GM18517 (cell line): ENCODE data around the gene KDM2B.

ENCODE experiments used
- ATAC-seq: cut with Tn5 transposase; IDR thresholded peaks from one replicate; pipeline ENCODE4 v1.9.1; 2021; ENCODE audit warnings: mild to moderate bottlenecking, moderate library complexity; ENCODE audit not compliant: unreplicated experiment

The KDM2B gene

DNA sequence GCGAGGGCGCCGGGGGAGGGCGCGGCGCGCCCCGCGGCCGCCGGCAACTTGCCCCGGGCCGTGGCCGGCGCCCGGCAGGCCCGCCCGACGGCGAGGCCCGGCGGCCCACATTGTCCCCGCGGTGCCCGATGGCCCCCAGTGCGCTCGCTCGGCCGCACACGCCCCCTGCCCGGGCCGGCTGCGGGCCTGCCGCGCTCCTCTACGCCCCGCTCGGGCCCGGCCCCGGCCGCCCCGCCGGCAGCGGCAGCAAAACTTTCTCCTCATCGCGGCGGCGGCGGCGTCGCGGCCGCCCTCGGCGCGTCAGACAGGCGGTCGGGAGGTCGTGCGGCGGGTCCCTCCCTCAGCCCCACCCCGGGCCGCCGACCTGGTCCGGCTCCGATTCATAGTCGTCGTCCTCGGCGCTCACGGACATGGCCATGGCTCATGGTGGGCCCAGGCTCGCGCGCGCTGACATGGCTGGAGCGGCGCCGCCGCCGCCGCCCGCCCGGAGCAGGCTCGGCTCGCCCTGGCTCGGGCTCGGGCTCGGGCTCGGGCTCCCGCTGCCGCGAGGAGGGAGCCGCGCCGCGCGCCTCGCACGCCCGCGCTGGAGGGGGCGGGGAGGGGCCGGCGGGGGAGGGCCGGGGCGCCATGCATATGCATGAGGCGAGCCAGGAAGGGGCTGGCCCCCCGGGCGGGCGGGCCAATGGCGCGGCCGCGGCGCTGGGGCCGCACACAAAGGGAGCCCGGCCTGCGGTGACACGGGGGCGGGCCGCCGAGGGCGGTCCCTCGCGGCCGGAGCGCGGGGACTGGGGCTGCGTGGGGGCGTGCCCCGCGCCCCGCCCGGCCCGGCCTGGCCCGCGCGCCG is 113.8 kb downstream of the KDM2B start:
- ATAC-seq = peak; percentile 66

DNA sequence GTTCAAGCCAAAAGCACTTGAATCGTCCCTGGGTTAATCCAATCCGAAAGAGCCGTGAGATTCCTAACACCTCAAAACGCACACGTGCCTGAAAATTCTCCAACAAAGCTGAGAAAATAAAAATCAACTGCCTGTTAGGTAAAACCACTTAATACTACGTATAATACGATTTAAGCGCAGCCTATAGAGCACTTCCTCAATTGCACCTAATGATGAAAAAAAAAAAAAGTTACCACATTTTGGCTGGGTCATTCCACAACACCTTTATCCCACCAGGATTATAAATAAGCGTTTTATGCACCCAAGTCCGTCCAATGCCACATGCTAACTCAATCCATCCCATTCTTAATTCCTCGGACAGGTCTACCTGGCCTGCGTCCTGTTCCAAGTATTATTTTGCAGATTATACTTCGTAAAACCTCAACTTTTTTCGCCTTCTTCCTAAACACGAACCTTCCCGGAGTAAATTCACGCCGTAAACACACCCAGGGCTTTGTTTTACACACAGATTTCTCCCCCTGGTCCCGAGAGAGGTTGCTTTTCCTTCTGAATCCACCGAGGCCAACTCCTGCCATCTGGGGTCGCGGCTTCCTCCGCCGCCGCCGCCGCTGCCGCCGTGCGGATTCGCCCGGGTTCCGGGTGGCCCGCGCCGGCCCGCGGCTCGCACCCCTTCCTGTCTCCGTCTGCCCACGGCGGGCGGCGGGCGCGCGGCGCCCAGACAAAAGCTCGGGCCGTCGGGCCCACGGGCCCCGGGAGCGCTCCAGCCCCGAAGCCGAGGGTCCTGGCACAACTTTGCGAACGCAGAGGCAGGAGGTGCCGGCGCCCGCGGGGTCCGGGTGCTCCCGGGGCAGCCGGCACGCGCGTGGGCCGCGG is 114.7 kb downstream of the KDM2B start:
- ATAC-seq = no peak

DNA sequence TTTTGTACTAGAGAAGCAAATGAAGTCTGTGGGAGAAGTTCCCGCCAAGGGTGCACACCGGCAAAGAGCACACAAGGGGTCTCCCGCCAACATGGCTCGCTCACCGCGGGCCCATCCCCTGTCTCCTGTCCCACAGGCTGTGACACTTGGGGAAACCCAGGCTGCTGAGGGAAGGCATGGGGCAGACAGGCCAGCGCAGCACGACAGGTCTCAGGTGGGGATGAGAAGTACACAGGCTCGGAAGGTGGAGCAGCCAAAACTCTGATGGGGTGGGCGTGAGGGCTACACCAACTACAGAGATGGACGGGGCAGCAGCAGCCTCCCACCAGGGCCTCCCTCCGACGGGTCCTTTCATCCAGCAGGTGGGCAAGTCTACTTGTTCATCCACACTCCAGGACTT is 116.5 kb downstream of the KDM2B start:
- no peak for ATAC-seq

DNA sequence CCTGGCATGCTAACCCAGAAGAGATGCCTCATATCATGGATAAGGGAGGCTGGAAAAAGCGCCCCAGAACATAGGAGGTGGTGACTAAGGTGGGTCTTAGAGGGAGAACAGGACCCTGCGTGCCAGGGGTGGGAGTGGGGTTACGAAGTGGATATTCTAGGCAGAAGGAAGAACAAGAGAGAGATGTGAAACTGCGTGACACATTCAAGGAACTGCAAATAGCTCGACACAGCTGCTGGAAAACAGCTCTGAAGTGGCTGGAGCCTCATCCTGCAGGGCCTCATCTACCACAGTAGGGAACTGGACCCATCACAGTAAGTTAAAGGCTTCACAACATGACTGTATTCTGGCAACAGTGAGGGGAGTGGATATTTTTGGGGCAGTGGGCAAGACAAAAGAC is 119.8 kb downstream of the KDM2B start:
- no peak for ATAC-seq

DNA sequence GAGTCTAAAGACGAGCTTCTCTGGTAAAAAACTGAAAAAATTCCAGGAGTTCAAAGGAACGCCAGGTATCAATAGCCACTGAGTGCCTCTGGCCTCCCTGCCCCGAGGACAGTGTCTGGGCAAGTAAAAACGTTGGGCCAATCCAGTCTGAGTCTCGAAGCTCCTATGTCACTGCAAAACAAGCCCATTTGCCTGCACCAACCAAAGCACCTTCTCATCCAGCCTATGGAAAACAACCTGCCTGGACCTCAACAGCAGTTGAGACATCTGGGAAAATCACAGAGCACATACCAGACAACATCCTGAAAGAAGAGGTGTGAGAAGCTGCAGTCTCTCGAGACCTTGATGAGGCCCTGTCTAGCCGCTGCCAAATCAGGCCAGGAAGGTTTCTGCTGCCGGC is 124.3 kb downstream of the KDM2B start:
- no peak for ATAC-seq

DNA sequence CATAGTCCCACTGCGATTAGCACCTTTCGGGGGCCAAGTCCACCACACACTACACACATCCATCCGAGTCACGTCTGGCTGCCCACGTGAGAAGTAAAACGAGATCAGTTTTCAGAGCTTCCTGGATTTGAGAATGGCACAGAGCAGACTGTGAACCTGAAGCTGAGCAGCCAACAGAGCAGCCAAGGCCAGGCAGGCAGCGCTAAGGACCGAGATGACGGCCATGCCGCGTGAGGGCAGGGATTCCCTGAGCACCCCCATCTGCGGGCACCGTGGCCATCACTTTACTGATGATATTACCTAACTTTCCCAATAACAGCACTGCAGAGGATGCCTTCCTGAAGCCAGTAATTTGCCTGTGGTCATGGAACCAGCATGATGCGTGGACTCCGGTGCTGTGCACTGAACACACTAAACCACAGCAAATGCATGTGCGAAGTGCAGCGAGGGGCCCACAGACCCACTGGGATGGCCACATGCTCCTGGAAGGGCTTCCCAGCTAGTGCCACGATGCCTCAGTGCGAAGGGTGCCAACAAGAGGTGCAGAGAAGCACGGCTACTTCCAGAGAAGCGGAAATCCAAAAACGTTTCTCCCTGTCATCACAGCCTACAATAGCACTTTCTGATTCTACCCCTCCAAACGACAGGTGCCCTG is 124.9 kb downstream of the KDM2B start:
- no peak for ATAC-seq

DNA sequence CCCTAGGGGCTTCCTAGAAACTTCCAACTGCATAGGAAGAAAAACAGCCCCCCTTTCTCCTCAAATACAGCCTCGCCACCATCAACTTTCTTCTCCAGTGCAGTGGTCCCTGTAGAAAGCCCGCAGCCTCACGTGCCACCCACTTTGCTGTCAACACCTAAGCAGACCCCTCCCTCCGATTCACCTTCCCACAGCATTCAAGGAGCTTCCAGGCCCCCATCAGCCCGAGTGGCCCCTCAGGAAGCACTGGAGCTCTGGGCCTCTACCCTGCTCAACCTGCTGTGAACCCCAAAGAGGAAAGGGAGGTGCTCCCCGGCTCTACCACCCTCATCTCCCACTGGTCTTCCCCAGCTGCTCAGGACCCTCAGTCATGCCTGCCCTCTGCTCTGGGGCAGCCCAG is 125.9 kb downstream of the KDM2B start:
- ATAC-seq = no peak

DNA sequence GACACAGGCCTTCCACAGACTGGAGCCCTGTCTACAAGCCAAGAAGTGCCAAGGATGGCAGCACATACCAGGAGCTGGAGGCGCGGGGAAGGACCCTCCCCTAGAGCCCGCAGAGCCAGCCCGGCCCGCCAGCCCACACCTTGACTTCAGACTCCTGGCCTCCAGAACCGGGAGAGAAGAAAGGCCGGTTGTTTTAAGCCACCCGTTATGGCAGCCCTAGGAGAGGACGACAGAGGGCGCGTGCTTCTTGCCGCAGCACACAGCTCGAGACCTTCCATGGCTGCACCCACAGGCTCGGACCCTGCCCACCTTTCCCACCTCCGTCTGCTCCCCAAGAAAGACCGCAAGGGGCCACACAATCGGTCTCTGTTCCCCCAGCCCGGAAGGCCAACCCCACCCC is 127.2 kb downstream of the KDM2B start:
- ATAC-seq = no peak

DNA sequence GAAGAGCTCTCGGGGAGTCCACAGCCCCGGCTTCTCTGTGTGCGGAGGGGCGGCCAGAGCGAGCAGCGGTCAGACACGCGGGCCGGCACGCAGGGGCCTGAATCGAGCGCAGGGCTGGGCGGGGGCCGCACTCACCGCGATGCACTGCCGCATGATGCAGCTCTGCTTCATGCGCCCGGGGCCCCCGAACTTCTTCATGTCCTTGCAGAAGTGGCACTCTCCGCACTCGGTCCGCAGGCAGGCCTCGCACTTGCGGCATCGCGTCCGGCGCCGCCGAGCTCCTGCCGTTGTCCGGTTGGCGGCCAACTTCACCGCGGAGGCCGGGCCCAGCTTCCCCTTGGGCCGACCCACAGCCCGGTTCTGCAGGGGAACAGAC is 127.8 kb downstream of the KDM2B start:
- no peak for ATAC-seq

DNA sequence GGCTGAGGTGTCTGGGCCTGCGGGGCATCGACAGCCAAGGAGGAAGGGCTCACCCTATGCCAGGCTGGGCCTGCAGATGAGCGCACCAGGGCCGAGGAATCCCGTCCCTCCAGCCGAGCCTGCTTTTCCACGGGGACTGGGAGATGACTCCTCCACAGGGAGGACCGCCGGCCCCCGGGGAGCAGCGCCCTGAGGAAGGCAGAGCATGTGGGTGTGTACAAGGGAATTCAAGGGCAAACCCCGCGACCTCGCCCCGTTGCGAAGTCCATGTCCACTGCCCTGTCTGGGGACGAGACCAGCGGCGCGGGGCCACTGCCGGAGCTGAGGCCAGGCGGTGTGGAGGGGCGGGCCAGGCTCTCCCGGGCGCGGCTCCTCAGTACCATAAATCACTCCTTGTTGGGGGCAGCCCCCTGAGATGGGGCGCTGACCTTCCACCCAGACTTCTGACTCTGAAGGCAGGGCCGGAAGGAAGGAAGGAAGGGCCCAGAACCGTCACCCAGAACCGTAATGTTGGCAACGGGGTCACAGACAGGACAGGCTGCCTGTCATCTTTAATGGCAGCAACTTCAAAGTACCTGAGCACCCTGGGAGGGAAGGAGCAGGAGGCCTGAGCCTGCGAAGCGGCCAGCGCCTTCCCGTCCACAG is 128.4 kb downstream of the KDM2B start:
- ATAC-seq = no peak

DNA sequence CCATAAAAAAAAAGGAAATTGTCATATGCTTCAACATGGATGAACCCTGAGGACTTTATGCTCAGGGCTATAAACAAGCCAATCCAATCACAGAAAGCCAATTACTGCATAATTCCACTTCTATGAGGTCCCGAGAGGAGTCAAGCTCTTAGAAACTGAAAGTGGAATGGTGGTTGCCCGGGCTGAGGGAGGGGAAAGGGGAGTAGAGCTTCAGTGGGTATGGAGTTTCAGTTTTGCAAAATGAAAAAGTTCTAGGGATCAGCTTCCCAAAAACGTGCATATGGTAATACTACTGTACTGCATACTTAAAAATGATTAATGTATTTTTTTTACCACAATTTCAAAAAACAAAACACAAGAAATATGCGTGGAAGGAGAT is 128.9 kb downstream of the KDM2B start:
- no peak for ATAC-seq

DNA sequence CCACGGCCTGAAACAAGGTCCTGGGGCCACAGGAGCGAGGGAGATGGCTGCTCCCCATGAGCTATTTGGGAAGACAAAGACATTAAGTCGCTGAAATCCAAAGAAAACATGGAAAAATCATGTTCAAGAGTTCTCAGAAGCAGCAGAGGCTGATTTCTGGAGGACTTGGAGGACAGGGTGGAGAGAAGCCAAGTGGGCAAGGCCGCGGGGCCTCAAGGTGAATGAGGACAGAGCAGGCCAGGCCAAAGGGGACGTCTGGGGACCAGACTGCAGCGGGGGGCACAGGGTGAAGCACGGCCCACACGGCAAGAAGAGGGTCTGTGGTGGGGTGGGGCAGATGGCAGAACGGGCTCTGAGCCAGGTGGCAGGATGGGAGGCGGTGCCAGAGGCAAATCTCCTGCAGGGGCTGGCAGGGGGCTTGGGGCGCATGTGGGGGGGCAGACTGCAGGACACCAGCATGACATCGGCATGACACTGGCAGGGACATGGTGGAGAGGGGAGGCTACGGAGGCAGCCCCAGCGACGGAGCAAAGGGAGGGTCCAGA is 132.0 kb downstream of the KDM2B start:
- ATAC-seq = no peak

DNA sequence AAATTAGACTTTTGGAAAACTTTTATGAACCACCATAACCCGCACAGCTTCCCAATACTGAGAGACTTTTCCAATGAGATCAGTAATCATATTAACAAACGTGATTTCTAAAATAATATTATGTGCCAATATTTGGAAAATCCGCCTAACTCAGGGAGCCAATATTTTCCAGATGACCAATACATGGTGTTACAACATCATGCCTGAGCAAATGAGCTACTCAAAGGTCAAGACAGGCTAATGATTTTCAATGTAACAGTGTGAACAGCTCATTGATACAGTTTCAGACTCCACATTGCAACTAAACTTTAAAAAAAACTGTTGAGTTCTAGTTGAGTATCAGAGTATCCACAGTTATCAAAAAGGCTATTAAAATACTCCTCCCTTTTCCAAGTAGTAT is 134.1 kb downstream of the KDM2B start:
- ATAC-seq = no peak

DNA sequence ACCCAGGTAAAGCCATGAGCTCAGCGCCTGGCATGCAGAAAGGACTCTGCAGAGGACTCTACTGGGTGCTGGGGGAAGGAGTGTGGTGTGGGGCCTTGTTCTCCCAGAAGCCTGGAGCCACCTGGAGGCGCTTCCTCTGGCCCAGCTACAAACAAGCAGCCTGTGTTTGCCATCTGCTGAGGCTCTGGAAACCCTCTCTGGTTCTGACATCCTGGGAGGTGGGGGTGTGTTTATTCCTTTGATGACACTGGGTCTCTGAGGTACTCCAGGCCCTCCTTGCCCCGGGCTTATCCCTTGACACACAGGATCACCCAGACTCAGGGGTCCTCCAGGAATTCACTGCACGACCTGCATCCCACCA is 136.0 kb downstream of the KDM2B start:
- no peak for ATAC-seq

DNA sequence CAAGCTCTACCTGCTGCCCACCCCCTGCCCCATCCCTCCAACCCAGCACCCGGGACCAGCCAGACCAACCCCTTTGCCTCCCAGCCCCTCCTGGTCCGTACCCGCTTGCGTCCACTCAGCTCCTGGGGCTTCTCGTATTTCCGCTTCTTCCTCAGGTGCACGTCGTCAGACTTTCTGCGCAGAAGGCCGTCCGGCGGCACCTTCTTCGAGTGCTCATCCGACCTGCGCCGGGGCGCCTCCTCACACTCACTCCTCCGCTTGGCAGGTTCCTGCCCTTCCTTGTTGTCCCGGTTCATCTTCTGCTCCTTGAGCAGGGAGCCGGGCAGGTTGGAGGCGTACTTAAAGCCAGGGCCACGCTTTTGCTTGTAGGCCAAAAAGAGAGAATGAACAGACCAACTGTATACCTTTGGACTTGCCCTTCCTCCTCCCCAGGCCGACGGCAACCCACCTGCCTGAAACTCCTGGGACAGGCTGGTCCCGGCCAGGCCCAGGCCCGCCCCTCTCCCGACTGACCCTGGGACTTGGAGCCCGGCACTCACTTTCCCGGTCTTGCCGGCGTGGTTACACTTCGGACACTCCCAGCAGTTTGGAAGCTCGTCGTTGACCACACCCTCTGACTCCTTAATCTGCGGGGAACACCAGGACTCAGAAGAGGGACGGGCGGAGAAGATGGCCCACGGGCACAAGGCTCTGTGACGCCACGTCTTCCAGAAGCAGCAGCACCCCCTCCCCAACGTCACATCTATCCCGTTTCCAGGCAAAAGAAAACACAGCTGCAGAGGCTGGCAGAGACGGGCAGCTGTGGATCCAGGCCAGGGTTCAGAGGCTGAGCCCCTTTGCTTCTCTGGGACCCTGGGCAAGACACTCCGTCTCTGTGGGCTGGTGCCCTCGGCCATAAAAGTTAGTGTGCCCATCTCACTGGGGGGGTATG is 136.6 kb downstream of the KDM2B start:
- ATAC-seq = no peak

DNA sequence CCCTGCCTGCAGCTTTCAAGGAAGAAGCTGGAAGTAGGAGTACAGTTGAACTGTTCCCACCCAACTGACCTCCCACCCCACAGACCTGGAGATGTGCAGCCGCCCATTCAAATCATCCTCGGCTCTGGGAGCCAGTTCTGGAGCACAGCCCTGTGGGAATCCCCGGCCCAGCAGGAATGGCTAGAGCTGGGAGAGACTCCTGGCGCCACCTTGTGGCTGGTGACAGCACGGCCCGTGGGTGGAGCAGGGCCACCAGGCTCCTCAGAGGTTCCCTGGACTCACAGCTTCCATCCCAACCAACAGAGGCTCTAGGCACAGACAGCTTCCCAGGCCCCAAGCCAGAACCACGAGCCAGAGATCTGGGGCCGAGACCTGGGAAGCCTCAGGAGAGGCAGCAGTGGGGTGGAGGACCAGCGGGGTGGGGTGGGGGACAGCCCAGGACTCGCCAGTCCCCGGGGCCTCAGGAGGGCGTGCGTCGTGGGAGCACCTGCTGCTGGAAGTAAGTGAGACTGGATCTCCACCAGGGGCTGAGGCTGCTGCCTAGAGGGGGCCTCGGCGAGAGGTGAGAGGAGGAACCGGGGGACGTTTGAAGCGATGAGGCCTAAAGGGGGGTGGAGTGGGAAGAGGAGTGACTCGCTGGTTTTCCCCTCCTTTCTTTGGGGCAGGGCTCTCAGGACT is 137.5 kb downstream of the KDM2B start:
- no peak for ATAC-seq

DNA sequence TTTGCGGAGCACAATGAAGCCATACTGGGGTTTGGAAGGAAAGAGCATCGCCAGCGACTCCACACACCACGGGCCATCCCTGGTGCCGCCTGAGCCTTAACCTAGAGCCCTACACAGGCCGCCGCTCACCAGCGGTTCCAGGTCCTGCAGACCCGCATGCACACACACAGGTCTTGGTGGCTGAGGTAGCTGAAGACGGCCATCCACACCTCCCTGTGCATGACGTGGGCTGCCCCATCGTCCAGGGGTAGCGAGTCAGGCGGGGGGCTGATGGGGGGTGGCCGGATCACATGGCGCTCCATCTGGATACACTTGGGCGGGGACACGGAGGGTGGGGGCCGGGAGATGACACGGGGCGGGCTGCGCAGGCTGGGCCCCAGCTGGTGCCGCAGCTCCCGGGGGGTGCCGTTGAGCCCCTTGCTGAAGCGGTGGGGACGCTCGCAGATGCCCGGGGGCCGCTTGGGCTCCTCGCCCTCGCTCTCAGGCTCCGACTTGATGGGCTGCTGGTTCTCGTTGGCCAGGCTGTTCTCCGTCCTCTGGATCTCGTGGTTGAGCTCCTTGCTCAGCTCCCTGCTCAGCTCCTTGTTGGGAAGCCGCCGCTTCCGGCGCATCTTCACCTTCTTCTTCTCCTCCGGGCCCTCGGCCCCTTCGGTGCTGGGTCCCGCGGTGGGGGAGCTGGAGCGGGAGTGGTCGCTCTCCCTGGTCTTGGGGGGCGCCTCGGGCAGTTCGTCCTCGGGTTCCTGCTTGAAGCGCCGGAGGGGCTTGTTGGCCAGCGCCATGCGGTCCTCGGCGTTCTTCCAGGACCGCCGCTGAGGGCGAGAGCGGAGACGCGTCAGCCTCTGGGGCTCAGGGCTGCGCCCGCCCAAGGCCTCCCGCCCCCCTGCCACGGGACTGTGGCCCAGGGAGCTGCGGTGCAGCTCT is 138.5 kb downstream of the KDM2B start:
- ATAC-seq = no peak

DNA sequence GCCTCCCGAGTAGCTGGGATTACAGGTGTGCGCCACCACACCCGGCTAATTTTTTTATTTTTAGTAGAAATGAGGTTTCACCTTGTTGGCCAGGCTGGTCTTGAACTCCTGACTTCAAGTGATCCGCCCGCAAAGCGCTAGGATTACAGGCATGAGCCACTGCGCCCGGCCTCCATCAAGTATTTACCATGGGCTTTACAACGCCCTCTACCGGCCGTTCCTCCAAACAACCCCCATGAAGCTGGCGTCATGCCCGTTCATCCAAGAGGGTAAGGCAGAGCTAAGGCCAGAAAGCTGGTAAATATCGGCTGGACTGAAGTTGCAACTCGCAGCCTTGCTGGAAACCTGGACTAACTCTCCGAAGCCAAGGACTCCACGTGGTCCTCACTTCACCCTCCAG is 139.3 kb downstream of the KDM2B start:
- no peak for ATAC-seq
